Kidney epithelial cell (primary cell): ENCODE results near the gene RIPOR2. TPM values are rescaled to one million over a fixed set of nuclear protein-coding genes. Genes with fewer than 3 reads are reported as not detected.

Experiments
- DNase-seq: peaks from one replicate; pipeline ENCODE4 v3.0.0-alpha.2; 2010; ENCODE audit warnings: low read depth
- H3K27me3 ChIP-seq: 2 replicates; pipeline ENCODE4 v1.6.0; 2011; ENCODE audit warnings: low read length; ENCODE audit not compliant: control insufficient read depth, insufficient read depth
- H3K36me3 ChIP-seq: 2 replicates; pipeline ENCODE4 v1.5.1; 2011; ENCODE audit warnings: low read length; ENCODE audit not compliant: control insufficient read depth, insufficient read depth
- H3K4me3 ChIP-seq: 2 replicates; pipeline ENCODE4 v1.5.1; 2011; ENCODE audit warnings: low read depth, mild to moderate bottlenecking, control low read depth, low read length
- CTCF ChIP-seq: IDR thresholded peaks from 2 replicates; pipeline ENCODE4 v1.5.1; 2011; ENCODE audit warnings: mild to moderate bottlenecking, moderate library complexity, low read length, control low read depth, inconsistent platforms; ENCODE audit not compliant: insufficient read depth, poor library complexity, severe bottlenecking
- total RNA-seq: library from RNA; depleted of rRNA; stranded (reverse); fragments of >200 nt; gene quantifications from 2 replicates; pipeline ENCODE4 v1.2.3, GENCODE V29; 2015

RIPOR2 gene
- total RNA-seq, 1 donor from 2014 or later = 0.79 TPM

GRCh38 chr6:24909241-24910216 is 26.2 kb downstream of the RIPOR2 start:
- H3K27me3 ChIP-seq = peaks cover 29% of the 10 kb centered on the region
- no peak for DNase-seq
- TF ChIP-seq CTCF = no peak
- no peaks in the 10 kb centered on the region for H3K36me3 ChIP-seq
- no peak overlapping the region for H3K4me3 ChIP-seq

- TF ChIP-seq CTCF = no peak
- Histone ChIP-seq H3K4me3 (no peak overlapping the region), H3K27me3 (peaks cover 29% of the 10 kb centered on the region), H3K36me3 (no peaks in the 10 kb centered on the region)
- DNase-seq = no peak
Measured at GRCh38 chr6:24908650-24909035, 27.1 kb downstream of the RIPOR2 start.

GRCh38 chr6:24907919-24908649 is 27.7 kb downstream of the RIPOR2 start:
- no peak for TF ChIP-seq CTCF
- no peak for DNase-seq
- no peak overlapping the region for H3K4me3 ChIP-seq
- H3K36me3 ChIP-seq = no peaks in the 10 kb centered on the region
- peaks cover 27% of the 10 kb centered on the region for H3K27me3 ChIP-seq

GRCh38 chr6:24906314-24906713 is 29.4 kb downstream of the RIPOR2 start:
- no peaks in the 10 kb centered on the region for H3K36me3 ChIP-seq
- no peak for DNase-seq
- TF ChIP-seq CTCF = no peak
- no peak overlapping the region for H3K4me3 ChIP-seq
- H3K27me3 ChIP-seq = peaks cover 16% of the 10 kb centered on the region

GRCh38 chr6:24905483-24905882 is 30.3 kb downstream of the RIPOR2 start:
- H3K36me3 ChIP-seq = no peaks in the 10 kb centered on the region
- peaks cover 8% of the 10 kb centered on the region for H3K27me3 ChIP-seq

More at GRCh38 chr6:24905483-24905882, 30.3 kb downstream of the RIPOR2 start:
- H3K4me3 ChIP-seq = no peak overlapping the region
- TF ChIP-seq CTCF = no peak
- no peak for DNase-seq
